NCI-H2196 (cell line): ENCODE measurements around the gene ZNF385B.

Experiments
- DNase-seq: peaks from one replicate; lab custom pipeline; 2025; ENCODE audit not compliant: unreplicated experiment; lab: John Stamatoyannopoulos, UW

The ZNF385B gene

DNA sequence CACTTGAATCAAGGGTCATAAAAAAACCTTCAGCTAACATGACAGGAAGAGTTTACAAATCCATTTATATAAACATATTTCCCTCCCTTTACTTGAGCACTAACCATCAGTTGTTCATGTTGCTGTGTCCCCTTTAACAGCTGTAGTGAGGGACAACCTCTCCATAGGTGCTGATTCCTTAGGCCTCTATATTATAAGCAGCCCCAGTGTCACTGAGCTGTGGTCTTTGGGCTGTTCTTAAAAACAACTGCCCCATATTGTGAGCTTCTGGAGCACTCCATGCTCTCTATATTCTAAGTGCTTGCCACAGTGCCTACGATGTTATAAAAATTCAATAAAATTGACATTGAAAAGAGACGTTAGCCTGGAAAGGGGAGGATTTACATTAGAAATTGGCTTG lies 175.3 kb downstream of the ZNF385B start:
- no peak for DNase-seq

DNA sequence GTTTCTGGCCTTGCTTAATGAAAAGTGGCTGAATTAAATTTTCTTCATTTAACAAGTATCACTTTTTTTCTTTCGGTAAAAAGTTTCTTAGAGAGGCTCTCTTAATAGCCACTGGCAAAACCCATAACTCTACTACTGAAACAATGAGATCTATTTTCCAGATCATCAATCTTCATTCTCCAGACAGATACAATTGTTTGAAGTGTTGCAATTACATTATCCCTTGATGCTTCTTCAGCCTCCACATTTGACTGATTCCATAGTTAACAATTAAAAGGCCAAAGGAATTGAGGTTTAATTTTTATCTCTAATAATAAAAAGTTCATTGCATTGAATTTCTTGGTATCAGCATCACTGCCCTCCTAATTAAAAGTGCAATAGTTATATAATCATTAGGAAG lies 176.3 kb downstream of the ZNF385B start:
- DNase-seq, result no peak

DNA sequence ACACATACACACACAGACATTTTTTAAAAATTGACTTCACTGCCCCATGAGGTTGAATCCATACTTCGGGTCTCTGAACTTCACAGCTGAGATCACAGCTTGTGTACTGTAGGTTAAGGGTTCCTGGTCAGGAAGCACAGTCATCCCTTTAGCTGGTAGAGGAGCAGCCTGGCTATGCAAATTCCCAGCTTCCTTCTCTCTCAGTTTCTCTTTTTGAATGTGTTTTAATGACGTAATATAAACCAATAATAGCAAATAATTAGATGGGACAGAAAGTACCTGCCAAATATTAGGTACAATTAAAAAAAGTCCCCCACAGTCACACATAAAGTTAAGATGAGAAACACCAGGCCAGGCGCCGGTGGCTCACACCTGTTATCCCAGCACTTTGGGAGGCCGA lies 178.7 kb downstream of the ZNF385B start:
- no peak for DNase-seq

DNA sequence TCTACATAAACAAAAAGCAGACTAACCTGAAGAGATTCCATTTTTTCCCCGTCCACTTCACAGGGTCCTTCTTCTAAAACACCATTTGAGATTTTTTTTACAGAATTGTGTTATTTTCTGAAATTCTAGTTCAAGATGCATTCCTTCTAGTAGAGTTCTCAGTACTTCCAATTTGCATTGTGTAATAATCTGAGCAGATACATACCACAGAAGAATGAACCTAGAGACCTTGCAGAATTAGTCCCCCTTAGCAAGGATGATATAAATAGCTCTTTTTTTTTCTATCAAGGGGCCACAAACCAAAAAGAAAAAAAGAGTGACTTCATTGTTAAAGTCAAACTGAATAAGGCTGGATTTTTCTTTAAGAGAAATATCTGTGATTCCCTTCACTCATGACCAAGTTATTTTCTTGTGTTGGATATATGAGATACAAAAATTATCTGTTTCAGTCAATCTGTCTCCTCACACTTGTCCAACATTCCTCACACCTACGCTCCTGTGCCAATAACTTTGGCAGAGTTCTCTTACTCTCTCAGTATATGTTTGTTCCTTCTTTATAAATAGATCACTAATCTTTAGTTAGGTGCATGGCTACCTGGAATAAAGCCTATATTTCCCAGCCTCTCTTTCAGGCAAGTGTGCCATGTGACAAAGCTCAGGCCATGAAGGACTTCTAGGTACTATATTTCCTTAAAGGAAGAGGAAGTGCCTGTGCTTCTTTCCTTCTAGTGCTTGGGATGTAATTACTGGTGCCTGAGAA lies 183.5 kb downstream of the ZNF385B start:
- DNase-seq, result no peak

DNA sequence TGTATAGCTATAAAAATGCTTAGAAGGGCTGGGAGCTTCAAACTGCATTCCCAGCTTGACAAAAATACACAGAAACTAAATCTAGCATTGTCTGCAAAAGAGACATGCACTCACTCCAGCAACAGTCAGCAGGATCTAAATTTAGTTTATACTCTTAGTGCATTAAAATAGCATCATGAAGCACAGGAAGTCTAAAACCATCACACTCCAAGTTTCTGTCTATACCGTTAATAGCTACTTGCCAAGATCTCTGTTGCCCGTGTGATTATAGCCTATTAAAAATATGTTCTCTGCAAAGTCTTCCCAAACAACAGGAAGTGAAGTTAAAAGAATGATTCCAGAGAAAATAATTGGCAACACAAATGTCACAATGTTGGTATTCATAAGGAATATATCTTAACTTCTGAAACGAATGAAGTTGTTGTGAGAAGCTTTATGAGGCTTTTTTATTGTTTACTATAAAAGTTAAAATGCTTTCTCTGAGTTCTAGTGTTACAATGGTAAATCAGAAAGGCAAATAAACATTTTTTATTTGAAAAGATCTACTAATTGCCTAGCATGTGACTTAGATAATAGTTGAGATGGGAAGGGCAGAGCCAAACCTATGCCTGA lies 184.2 kb downstream of the ZNF385B start:
- no peak for DNase-seq

DNA sequence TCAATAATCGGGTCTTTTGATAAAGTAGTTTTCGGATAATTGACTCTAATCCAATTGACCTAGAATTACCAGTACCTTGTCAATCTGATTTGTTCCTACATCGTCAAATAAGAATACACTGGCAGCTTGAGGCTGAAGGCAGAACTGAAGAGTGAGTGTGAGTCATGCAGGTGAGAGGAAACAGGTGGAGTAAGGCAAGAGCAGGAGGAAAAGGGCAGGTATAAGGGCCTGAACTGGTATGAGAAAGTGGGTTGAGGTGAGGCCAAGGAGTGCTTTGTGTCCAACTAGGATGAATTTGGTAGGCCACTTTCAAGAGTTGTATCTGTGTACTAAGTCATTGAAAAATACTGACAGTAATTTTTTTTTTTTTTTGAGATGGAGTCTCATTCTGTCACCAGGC lies 186.0 kb downstream of the ZNF385B start:
- DNase-seq, result no peak

DNA sequence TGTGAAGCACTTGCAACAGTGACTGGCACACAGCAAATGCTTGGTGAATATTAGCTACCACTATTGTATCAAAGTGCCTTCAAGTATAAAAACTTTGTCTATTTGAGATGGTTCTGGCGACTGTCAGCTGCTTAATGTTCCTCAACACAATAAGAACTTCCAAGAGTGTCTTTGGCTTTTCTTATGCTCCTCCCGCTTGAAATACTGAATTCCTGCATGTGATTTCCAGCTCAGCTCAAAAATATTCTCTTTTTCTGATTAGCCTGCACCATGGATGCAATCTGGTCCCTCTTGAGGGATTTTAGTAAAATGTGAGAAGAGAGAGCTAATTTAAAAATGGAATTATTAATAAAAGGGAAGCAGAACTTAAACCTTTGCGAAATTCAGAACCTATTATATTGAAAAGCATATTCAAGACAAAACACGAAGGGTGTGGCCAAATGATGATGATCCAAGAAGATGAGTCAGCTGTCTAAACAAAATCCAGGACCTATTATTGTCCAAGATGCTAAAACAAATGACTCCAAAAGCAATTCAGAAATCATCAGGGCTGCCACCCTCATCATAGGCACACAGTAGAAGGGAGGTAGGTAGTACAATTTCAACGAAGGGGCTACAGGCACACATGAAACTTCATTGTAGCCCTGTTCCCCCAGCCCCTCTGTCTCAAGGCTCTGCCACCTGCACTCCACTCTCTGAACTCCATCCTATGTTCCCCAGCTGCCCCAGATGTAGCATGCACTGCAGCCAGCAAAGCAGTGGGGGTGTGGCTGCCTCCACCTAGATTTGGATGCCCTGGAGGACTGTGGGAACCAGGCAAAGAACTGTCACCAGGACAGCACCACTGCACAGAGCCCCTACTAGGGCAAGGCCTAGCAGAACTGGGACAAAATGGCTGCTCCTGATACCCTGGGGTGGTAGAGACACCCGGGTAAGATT lies 190.1 kb downstream of the ZNF385B start:
- no peak for DNase-seq

DNA sequence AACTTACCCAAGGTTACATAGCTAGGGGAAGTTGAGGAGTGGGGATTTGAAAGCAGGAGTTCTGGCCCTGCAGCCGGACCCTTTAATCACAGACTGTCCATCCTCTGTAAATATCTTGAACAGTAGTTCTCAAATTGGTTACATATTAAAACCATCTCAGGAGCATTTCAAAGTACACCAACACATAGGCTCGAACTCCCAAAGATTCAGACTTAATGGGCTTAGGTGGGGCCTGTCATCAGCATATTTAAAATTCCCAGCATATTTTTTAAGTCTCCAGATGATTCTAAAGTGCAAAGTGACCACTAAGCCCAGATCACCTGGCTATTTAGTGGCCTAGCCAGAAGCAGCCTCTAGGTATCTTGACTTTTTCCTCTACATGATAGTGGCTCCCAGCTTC lies 192.2 kb downstream of the ZNF385B start:
- DNase-seq, result no peak

DNA sequence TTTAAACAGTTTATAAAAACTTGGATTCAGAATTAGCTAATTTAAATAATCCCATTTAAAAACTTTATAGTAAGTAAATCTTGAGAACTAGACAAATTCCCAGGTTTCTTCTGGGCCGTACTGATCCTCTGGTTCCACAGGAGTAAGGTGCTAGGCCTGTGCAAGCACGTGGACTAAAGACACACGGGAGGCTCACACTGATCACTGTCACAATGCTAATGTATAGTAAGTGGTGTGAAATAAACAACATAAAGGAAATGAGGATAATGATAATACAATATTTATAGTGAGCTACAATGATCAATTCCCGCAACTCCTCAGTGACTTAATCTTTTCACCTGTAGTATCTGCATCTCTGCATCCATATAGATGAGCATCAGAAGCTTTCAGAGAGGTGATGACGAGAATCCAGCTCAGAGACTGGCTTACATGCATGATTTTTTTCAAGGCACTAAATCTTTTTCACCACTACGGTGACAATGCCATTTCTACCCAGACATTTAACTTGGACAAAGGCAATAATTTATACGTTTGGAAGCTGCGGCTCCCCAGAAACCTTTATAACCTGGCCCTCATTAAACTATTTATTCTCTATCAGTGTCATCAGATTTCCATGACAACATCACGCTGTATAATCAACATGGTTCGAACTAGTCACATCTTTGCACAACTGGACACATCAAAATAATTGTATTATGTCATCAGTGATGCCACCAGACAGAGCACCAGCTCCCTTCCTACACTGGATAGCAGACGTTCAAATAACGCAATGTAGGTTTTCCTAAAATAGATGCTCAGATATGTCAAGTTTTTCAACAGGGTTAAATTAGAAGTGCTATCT lies 196.2 kb downstream of the ZNF385B start:
- DNase-seq, result no peak

DNA sequence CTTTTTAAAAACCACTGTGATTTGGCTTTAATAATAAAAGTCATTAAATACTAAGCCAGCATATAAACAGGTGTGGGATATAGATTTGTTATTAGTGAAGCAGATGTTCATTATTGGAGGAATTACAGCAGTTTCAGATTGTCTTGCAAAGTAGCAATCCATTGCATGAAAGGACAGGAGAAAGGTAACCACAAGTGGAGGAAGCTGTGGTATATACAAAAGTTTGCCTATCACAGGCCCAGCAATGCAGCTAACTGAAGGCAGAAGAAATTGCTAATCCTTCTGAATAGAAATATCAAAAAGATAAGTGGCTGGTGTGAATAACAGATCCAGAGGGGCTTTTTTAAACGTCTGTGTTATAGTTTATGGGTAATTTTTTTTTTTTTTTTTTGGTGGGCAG lies 199.4 kb downstream of the ZNF385B start:
- DNase-seq, result no peak

DNA sequence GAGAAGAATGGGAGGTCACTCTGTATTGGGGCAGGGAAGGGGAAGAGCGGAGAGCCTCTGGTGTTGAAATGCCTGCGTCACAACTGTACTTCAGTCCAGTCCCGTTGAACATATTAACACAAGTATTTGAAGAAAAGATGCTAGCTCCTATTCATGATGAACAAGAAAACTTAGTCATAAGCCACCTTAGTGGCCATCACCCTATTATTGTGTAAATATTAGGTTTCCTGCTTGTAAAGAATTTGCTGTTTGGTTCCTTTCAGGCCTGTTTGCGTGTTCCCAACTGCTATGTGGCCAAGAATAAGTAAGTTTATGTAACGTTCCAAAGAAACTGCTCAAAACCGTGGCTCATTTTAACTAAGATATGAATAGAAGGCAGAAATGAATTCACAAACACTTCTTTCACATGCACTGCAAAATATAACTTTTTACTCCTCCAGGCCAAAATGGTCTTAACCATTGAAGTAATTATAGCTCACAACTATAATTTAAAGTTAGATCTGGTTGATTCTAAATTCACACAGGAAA lies 204.3 kb downstream of the ZNF385B start:
- DNase-seq, result no peak

DNA sequence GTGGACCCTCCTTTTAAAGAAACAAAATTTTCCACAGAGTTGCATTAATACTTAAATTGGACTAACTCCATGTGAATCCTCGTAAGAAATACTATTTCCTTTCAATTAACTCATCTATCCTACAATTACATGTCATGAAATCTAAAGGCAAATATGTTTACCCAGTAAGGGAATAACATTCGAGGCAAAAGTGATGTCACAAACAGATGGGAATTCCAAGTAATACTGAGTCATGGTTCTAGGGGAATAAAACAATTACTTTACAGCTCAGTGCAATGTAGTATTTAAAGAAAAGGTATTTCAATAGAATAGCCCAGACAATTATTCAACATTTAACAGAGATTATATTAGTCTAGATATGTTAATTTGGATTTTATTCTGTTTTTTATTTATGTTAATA lies 205.8 kb downstream of the ZNF385B start:
- DNase-seq, result no peak

DNA sequence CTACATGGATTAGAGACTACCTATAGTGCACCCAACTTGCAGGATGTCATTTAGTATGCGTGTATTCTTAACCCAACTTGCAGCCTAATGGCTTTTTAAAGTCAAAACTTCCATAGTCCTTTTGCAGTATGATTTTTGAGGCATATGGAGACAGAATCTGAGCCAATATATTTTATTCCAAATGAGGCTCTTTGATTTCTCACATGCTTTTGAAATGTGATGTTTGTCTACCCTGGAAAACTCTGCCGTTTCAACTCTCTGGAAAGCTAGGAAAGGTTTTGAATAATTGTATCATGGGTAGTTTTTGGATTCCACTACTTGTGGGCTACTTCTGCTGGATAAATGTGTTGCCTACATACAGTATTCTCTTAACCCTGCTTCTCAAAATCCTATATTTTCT lies 206.6 kb downstream of the ZNF385B start:
- DNase-seq, result no peak

DNA sequence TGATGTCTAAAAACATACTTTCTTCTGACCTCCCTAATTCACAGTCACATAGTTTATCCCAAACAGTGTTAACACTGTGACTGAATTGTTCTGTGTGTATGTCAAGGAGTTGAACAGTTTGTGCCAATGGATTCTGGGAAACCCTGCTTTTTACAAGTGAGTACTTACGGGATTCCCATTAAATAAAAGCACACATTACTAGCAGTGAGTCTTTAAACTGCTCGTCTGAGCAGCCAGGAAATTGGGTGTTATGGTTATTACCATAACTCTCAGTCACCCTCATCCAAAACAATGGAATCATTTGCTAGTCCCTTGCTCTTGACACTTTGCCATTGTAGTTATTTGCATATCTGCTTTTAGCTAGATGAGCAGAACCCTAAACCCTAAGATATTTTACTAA lies 209.1 kb downstream of the ZNF385B start:
- DNase-seq, result no peak

DNA sequence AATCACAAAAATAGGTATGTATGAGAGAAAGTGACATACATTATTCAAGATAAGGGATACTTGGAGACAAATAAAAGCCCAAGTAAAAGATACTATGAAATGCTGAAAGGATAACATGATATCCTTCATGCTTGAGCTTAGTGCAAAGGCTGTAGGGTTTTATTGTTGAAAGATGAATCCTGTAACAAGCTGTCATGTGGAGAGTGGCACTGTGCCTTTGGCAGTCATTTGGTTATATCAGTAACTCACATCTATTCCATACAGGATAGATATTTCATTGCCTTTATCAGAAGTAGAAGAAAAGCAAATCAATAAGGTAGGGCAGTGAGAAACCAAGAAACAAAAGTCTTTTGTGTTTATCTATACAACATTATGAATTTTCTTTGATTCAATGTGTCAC lies 211.0 kb downstream of the ZNF385B start:
- no peak for DNase-seq

DNA sequence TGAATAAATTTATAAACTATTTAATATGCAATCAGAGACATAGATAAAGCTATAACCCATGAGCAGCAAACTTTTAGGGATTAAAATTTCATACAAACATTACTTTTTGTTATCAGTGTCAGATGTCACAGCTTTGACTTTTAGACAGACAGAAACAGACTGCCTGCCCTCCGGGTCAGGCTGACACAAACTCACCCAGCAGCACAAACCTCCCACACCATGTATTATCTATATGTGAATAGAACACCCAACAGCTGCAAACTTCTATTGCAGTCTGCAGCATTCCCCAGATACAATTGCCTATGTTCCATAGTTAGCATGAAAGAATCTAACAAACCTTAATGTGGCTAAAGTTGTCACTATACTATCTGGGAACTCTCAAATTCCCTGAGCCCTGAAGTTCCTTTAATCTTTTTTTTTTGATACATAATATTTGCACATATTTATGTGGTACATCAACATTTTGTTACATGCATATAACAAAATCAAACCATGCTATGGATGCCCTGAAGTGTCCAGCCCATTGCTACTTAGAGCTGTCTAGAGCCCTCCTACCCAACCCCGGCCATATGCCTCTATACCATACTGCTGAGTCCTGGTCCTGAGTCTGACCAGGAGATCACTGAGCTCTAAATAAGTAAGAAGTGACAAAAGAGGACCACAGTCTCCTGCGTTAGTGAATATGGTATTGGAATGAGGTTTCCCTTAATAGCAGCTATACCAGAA lies 214.4 kb downstream of the ZNF385B start:
- no peak for DNase-seq

DNA sequence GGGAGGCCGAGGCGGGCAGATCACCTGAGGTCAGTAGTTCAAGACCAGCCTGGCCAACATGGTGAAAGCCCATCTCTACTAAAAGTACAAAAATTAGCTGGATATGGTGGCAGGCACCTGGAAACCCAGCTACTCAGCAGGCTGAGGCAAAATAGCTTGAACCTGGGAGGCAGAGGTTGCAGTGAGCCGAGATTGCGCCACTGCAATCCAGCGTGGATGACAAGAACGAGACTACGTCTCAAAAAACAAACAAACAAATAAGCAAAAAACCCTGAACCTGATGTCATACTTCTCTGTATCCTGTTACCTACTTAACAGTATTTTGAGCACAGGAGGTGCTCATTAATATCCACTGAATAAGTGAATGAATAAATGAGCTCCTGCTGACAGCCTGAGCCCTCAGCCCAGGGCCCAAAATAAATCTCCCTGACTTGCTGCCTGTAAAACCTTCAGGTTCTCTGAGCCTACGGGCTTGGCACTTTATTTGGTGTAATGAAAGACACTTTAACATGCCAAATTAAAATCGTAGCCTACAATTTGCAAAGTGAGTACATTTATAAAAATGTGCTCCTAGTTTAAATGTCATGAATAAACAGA lies 215.1 kb downstream of the ZNF385B start:
- no peak for DNase-seq

DNA sequence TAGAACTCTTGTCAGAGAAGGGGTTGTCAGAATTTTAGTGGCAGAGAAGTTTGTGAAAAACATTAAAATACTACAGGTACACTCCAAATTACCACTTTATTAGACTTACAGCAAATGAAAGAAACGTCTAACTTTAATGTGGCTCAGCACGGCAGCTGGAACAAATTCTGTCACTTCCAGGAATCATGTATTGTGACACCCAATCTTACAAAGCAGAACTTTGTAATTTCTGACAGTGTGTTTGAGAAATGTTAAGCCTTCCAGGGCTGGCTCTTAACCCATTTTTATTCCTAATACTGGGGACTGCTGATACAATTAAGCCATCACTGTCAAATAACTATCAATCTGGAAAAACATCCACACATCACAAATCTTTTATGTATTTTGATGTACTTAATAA lies 216.4 kb downstream of the ZNF385B start:
- no peak for DNase-seq

DNA sequence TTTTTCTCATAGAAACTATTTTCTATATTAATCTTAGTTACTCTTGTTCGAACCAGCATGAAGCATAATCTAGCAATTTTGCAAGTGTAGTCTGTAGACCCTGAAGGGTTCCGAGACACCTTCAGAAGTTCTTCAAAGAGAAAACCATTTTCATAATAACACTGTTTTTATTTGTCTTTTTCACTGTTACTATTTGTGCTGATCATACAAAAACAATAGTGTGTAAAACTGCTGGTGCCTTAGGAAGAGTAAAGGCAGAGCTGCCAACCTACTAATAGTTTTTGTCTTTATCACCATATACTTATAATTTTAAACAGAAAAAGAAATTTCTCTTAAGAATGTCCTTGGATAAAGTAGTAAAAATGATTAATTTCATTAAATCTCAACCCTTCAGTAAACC lies 218.9 kb downstream of the ZNF385B start:
- DNase-seq, result no peak

DNA sequence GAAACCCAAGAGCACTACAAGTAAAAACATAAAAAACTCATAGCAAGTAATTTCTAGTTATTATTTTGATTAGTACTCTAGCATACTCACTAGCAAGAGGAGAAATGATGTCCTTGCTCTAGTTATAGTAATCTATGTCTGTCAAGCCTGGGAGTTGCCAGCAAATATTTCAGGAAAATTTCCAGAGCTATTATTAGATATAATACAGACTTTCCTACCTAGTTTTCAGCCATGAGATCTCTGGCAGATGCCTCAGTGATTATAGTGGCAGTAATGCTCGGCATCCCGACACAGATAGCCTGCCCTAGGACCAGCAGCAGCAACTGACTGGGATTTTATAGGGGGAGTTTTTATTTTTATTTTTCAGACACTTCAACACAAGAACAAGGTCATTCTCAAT lies 224.4 kb downstream of the ZNF385B start:
- no peak for DNase-seq
